Heart left ventricle (tissue), 16 donors: ENCODE data around the gene FABP3. TPM values are rescaled to one million over a fixed set of nuclear protein-coding genes. Genes with fewer than 3 reads are reported as not detected.

ENCODE experiments used
- ATAC-seq, 4 donors: fragments of 200-7000 bp; cut with Tn5 transposase; one replicate each; pipeline ENCODE4 v1.9.1; 2020 to 2022; ENCODE audit warnings: moderate library complexity in 4 of 4, mild to moderate bottlenecking in 3 of 4, moderate number of reproducible peaks in 1 of 4
- DNase-seq, 5 donors: peaks; one replicate each; pipeline ENCODE4 v3.0.0-alpha.2; 2020
- H3K27ac ChIP-seq, 12 donors: fragments of 200-600 bp; sonication (generic) in 4 of 12; one replicate each; pipeline versions ENCODE4 v1.5.0 to v1.8.0; 2016 to 2022; ENCODE audit warnings: mild to moderate bottlenecking in 2 of 12
- H3K27me3 ChIP-seq, 9 donors: fragments of 200-600 bp; sonication (generic) in 2 of 9; one replicate each; pipeline versions ENCODE4 v1.5.1 to v1.8.0; 2016 to 2022; ENCODE audit warnings: mild to moderate bottlenecking in 3 of 9
- H3K36me3 ChIP-seq, 9 donors: fragments of 200-600 bp; sonication (generic) in 2 of 9; one replicate each; pipeline versions ENCODE4 v1.5.0 to v1.8.0; 2018 to 2022; ENCODE audit warnings: mild to moderate bottlenecking in 2 of 9
- H3K4me1 ChIP-seq, 12 donors: fragments of 200-600 bp; sonication (generic) in 4 of 12; one replicate each; pipeline versions ENCODE4 v1.5.0 to v1.8.0; 2016 to 2022; ENCODE audit warnings: mild to moderate bottlenecking in 3 of 12
- H3K4me3 ChIP-seq, 12 donors: fragments of 200-600 bp; sonication (generic) in 4 of 12; one replicate each; pipeline versions ENCODE4 v1.5.0 to v1.8.0; 2017 to 2022; ENCODE audit warnings: mild to moderate bottlenecking in 9 of 12, moderate library complexity in 4 of 12
- H3K9me3 ChIP-seq, 12 donors: fragments of 200-600 bp; sonication (generic) in 4 of 12; one replicate each; pipeline versions ENCODE4 v1.5.0 to v1.8.0; 2016 to 2022; ENCODE audit warnings: mild to moderate bottlenecking in 1 of 12
- CTCF ChIP-seq, 12 donors: fragments of 200-600 bp; sonication (generic) in 4 of 12; IDR thresholded peaks; one replicate each; pipeline versions ENCODE4 v1.5.0 to v1.8.0; 2018 to 2022; ENCODE audit warnings: antibody characterized with exemption in 12 of 12, mild to moderate bottlenecking in 5 of 12
- POLR2A ChIP-seq, 2 donors: fragments of 450-650 bp; IDR thresholded peaks; one replicate each; pipeline ENCODE4 v1.6.1; 2017; ENCODE audit warnings: antibody characterized with exemption in 2 of 2, mild to moderate bottlenecking in 2 of 2, moderate library complexity in 2 of 2
- WGBS, 4 donors: extraction: QIAGEN DNeasy Blood & Tissue Kit in 2 of 4; methylation state at CpG; one replicate each; pipeline versions ENCODE4 v1.1.5 to v1.1.7; 2013 to 2018; 5-methylcytosine and 5-hydroxymethylcytosine counted together
- intact Hi-C, 10 donors: fragments of 100-400 bp; cut with DNase I; formaldehyde crosslinking; loops; one replicate each; pipeline versions ENCODE4 v1.11.1 to v1.14.2; 2022
- polyA plus RNA-seq, 2 donors: library from polyadenylated mRNA; stranded (reverse); fragments of 200-250 nt; gene quantifications; one replicate each; pipeline ENCODE4 v1.2.3, GENCODE V29; 2013
- total RNA-seq, 9 donors: library from RNA; depleted of rRNA in 2 of 9; stranded (reverse); fragments of >200 nt in 2 of 9; fragmentation: NEBNext Ultra II Directional in 3 of 9; extraction: Animal tissue kit (Norgen Biotek cat#: 25700) in 3 of 9; gene quantifications; one replicate each; pipeline versions ENCODE4 v1.1.0 to v1.2.4, GENCODE V29; 2016 to 2023
- donor health status: ischemic (EF 13 %, LVEDD 7.1; RV severe dilation, severe dysfunction).
- donor health status: healthy with polysubstance abuse.
- donor health status: DM: no; HTN: yes; CAD: no.
- donor health status: DM: no; HTN: no; CAD: no.
- donor health status: ischemic (EF 25% LVEDD 6.9; RV normal size, moderate dysfunction).
- donor health status: ischemic (EF 25% LVEDD 5.7; RV mildly dilated, moderate dysfunction).
- donor health status: healthy.
- donor health status: DM: yes; HTN: yes; CAD: no.
- donor health status: ischemic (EF 35%, LVEDD 5.7; RV mildly dilated, moderate dysfunction).
- donor health status: nonischemic (EF 11% LVEDD 7.7; RV severe dilation, severe dysfunction).
- donor health status: DM: yes; HTN: yes; CAD: no.
- donor health status: PGD.
- donor health status: ischemic (EF 29% LVEDD 5.4; RV normal size, mild dysfunction).
- donor health status: nonischemic (EF 23%, LVEDD 6.1; RV moderate dilation, normal function).

Gene FABP3
- total and polyA plus RNA-seq, 11 donors: 2,591 to 10,560 (median 5,230) TPM

GRCh38 chr1:31418626-31419323 is 45.9 kb upstream of the FABP3 start:
- no peak overlapping the region for H3K4me3 ChIP-seq

GRCh38 chr1:31417148-31417547 is 44.3 kb upstream of the FABP3 start:
- intact Hi-C loops: no loop called here

More at GRCh38 chr1:31418626-31419323, 45.9 kb upstream of the FABP3 start:
- H3K27ac ChIP-seq: no peak overlapping the region
- DNase-seq (no peak), ATAC-seq (no peak)
- WGBS, 4 donors: 49 to 67% (median 58%) methylated on average over 4 of the region's 4 CpGs
- peaks cover 0 to 13% (median 0%) of the 10 kb centered on the region in 9 donors for H3K27me3 ChIP-seq
- intact Hi-C loops: no loop called here
- no peak for TF ChIP-seq CTCF (IDR thresholded peaks at IDR 0.05)
- TF ChIP-seq POLR2A (IDR thresholded peaks at IDR 0.05): no peak
- no peaks in the 10 kb centered on the region for H3K9me3 ChIP-seq
- H3K4me1 ChIP-seq: peaks cover 0 to 7% (median 2%) of the 10 kb centered on the region in 12 donors
- H3K36me3 ChIP-seq: no peaks in the 10 kb centered on the region

DNA sequence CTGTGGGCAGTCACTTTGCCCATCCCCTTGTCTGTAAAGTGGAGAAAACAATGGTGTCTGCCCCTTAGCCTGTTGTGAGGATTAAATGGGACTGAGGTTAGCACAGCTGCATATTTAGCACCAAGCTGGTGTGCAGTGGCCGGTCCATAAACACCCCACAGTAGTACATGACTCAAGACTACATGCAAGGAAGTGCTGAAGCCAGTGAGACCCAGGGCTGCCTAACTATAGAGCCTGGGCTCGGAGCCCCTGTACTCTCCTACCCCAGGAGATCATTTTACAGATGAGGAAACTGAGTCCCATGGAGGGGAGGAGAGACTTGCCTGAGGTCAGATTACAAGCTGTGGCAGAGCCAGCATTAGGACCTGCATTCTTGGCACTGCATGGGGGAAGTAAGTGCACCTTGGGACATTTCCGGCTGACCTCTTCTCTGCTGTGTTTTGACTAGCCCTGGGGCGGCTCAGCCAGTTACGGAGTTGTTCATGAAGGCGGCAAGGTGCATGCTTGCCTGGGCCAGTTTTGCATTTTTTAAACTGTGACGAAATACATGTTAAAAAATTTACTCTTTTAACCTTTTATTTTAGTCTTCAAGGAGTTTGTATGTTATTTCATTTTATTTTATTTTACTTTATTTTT is 43.3 kb upstream of the FABP3 start:
- no peaks in the 10 kb centered on the region for H3K36me3 ChIP-seq
- WGBS, 4 donors: 73 to 80% (median 77%) methylated on average over 7 of the region's 7 CpGs
- peaks cover 0 to 24% (median 5%) of the 10 kb centered on the region in 9 donors for H3K27me3 ChIP-seq
- no peak overlapping the region for H3K27ac ChIP-seq
- ATAC-seq (no peak), DNase-seq (no peak)
- H3K9me3 ChIP-seq: no peaks in the 10 kb centered on the region
- peaks cover 0 to 22% (median 8%) of the 10 kb centered on the region in 12 donors for H3K4me1 ChIP-seq
- intact Hi-C loops: no loop called here
- no peak overlapping the region for H3K4me3 ChIP-seq
- TF ChIP-seq CTCF (IDR thresholded peaks at IDR 0.05) (no peak), POLR2A (IDR thresholded peaks at IDR 0.05) (no peak)

More at GRCh38 chr1:31417148-31417547, 44.3 kb upstream of the FABP3 start:
- H3K4me3 ChIP-seq: no peak overlapping the region
- no peaks in the 10 kb centered on the region for H3K9me3 ChIP-seq
- 86 to 92% (median 92%) methylated on average over 3 of the region's 3 CpGs for WGBS, 4 donors
- DNase-seq (no peak), ATAC-seq (no peak)
- no peak for TF ChIP-seq CTCF (IDR thresholded peaks at IDR 0.05)
- TF ChIP-seq POLR2A (IDR thresholded peaks at IDR 0.05): no peak
- H3K4me1 ChIP-seq: peaks cover 0 to 22% (median 8%) of the 10 kb centered on the region in 12 donors
- peaks cover 0 to 27% (median 5%) of the 10 kb centered on the region in 9 donors for H3K27me3 ChIP-seq
- H3K27ac ChIP-seq: no peak overlapping the region
- no peaks in the 10 kb centered on the region for H3K36me3 ChIP-seq

- no peaks in the 10 kb centered on the region for H3K9me3 ChIP-seq
- no peak overlapping the region for H3K27ac ChIP-seq
- peaks cover 0 to 26% (median 5%) of the 10 kb centered on the region in 9 donors for H3K27me3 ChIP-seq
- intact Hi-C loops: no loop called here
- DNase-seq: no peak
- no peaks in the 10 kb centered on the region for H3K36me3 ChIP-seq
- H3K4me1 ChIP-seq: peaks cover 0 to 22% (median 8%) of the 10 kb centered on the region in 12 donors
- TF ChIP-seq POLR2A (IDR thresholded peaks at IDR 0.05) (no peak), CTCF (IDR thresholded peaks at IDR 0.05) (no peak)
- ATAC-seq: no peak
- WGBS, 4 donors: 92 to 95% (median 94%) methylated on average over 2 of the region's 2 CpGs
- H3K4me3 ChIP-seq: no peak overlapping the region
Measured at GRCh38 chr1:31415658-31416057, 42.8 kb upstream of the FABP3 start.
